BLaER1 (cell line): ENCODE results near the gene DIABLO.
A peak's percentile ranks its signal among the peaks of the same experiment; 100 is the strongest.

Experiments
- H3K27ac ChIP-seq: shearing (Covaris generic); formaldehyde crosslinking; 2 replicates; pipeline ENCODE4 v1.8.1; 2022
- H3K27me3 ChIP-seq: shearing (Covaris generic); formaldehyde crosslinking; 2 replicates; pipeline ENCODE4 v1.8.1; 2022
- H3K36me3 ChIP-seq: shearing (Covaris generic); formaldehyde crosslinking; 2 replicates; pipeline ENCODE4 v1.8.1; 2022
- H3K4me1 ChIP-seq: shearing (Covaris generic); formaldehyde crosslinking; 2 replicates; pipeline ENCODE4 v1.8.1; 2022
- H3K4me2 ChIP-seq: shearing (Covaris generic); formaldehyde crosslinking; 2 replicates; pipeline ENCODE4 v1.8.1; 2022
- H3K4me3 ChIP-seq: shearing (Covaris generic); formaldehyde crosslinking; 2 replicates; pipeline ENCODE4 v1.8.1; 2022
- H3K9ac ChIP-seq: shearing (Covaris generic); formaldehyde crosslinking; 2 replicates; pipeline ENCODE4 v1.8.1; 2022
- H3K9me3 ChIP-seq: shearing (Covaris generic); formaldehyde crosslinking; 2 replicates; pipeline ENCODE4 v1.8.1; 2022
- H4K20me1 ChIP-seq: shearing (Covaris generic); formaldehyde crosslinking; 2 replicates; pipeline ENCODE4 v1.8.1; 2022
- Cebpa-rat ChIP-seq: shearing (Covaris generic); IDR thresholded peaks from 2 replicates; pipeline ENCODE4 v1.8.1; 2022

Gene DIABLO

DNA sequence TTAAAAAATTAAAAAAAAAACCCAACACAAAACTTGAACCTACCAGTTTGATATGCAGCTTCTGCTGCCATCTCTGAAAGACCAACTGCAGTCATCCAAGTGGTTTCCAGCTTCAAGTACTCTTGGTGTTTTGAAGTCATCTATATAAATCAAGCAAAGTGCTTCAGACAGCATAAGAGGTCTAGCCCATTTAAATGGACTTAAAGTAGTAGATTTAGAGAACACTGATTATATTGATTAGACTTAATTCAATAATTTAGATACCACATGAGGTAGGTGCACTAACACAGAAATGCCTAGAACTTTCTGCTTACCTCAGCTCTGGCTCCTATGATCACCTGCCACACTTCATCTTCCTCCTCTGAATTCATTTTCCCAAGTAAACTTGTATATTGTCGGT lies 9.4 kb downstream of the DIABLO start:
- TF ChIP-seq Cebpa-rat: no peak
- Histone ChIP-seq H3K9me3 (no peaks in the 10 kb centered on the region), H3K27ac (no peak overlapping the region), H3K27me3 (no peaks in the 10 kb centered on the region), H3K9ac (no peak overlapping the region), H3K4me1 (no peaks in the 10 kb centered on the region), H3K4me2 (no peak overlapping the region), H4K20me1 (peaks cover 67% of the 10 kb centered on the region), H3K36me3 (peaks cover 99% of the 10 kb centered on the region), H3K4me3 (no peak overlapping the region)

DNA sequence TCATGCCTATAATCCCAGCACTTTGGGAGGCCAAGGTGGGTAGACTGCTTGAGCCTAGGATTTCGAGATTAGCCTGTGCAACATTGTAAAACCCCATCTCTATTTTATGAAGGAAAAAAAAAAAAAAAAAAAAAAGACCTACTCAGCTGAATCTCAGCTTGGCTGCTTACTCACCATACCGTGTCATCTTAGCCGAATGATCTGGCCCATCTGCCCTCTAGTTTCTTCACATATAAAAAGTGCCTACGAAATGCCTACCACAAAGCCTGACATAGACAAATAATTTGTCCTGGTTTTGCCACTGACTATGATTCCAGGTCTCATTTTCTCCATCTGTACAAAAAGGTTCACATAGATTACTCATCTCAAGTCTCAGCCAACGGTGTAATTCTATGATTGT lies 10.1 kb downstream of the DIABLO start:
- H3K27me3 ChIP-seq: no peaks in the 10 kb centered on the region
- H3K9me3 ChIP-seq: no peaks in the 10 kb centered on the region
- TF ChIP-seq Cebpa-rat: no peak
- H3K36me3 ChIP-seq: peaks cover 99% of the 10 kb centered on the region
- no peak overlapping the region for H3K4me3 ChIP-seq
- no peak overlapping the region for H3K27ac ChIP-seq
- H3K4me1 ChIP-seq: no peaks in the 10 kb centered on the region
- no peak overlapping the region for H3K9ac ChIP-seq
- H3K4me2 ChIP-seq: no peak overlapping the region
- peaks cover 60% of the 10 kb centered on the region for H4K20me1 ChIP-seq

DNA sequence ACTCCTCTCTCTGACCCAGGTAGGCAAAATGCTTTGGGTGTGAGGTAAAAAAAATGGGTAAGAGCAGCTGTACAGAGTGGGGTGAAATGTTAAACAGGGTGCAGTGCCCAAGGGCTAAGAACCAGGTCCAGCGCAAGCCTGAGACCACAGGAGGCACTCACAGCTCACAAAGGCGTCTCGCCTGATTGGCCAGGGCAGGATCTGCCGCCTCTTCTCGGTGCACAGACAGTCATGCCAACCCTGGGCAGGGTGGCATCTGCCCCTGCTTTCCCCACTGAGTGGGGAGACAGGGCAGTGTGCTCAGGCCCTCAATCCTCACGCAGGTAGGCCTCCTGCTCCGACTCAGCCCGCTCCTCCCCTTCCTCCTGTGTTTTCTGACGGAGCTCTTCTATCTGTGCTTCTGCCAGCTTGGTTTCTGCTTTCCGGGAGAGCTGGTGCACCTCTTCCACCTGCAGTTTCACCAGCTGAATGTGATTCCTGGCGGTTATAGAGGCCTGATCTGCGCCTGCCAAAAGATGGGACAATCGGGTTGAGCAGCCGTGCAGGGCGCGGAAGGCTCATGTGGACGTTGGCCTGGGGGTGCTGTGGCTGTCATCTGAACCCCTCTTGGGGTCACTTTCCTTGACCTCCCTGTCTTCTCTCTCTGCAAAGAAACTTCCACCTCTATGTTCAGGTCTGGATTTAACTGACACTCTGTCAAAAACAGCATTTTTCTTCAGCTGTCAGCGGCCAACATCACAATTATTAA lies 17.6 kb downstream of the DIABLO start:
- Histone ChIP-seq H3K27me3 (peaks cover 45% of the 10 kb centered on the region), H3K27ac (no peak overlapping the region), H3K9ac (no peak overlapping the region), H3K9me3 (no peaks in the 10 kb centered on the region), H3K4me3 (no peak overlapping the region), H3K4me2 (no peak overlapping the region), H4K20me1 (peaks cover 67% of the 10 kb centered on the region), H3K36me3 (peaks cover 76% of the 10 kb centered on the region), H3K4me1 (peaks cover 13% of the 10 kb centered on the region)
- TF ChIP-seq Cebpa-rat: no peak

- no peak overlapping the region for H3K27ac ChIP-seq
- H3K4me3 ChIP-seq: no peak overlapping the region
- no peaks in the 10 kb centered on the region for H3K9me3 ChIP-seq
- no peak for TF ChIP-seq Cebpa-rat
- peaks cover 67% of the 10 kb centered on the region for H3K36me3 ChIP-seq
- peaks cover 73% of the 10 kb centered on the region for H4K20me1 ChIP-seq
- H3K4me2 ChIP-seq: no peak overlapping the region
- H3K27me3 ChIP-seq: peaks cover 54% of the 10 kb centered on the region
- peaks cover 20% of the 10 kb centered on the region for H3K4me1 ChIP-seq
- no peak overlapping the region for H3K9ac ChIP-seq
Observed at GRCh38 chr12:122207391-122207790, 18.5 kb downstream of the DIABLO start.

DNA sequence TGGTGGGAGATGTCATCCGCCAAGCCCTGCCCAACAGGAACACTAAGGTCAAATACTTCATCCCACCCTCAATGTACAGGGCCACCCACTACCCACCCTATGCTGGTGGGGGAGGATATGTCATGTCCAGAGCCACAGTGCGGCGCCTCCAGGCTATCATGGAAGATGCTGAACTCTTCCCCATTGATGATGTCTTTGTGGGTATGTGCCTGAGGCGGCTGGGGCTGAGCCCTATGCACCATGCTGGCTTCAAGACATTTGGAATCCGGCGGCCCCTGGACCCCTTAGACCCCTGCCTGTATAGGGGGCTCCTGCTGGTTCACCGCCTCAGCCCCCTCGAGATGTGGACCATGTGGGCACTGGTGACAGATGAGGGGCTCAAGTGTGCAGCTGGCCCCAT lies 18.9 kb downstream of the DIABLO start:
- Histone ChIP-seq H3K36me3 (peaks cover 63% of the 10 kb centered on the region), H3K4me3 (no peak overlapping the region), H3K27me3 (peaks cover 58% of the 10 kb centered on the region), H3K4me1 (peaks cover 20% of the 10 kb centered on the region), H3K9ac (no peak overlapping the region), H3K9me3 (no peaks in the 10 kb centered on the region), H4K20me1 (peaks cover 73% of the 10 kb centered on the region), H3K4me2 (no peak overlapping the region), H3K27ac (no peak overlapping the region)
- no peak for TF ChIP-seq Cebpa-rat

- Histone ChIP-seq H3K4me1 (peaks cover 26% of the 10 kb centered on the region), H4K20me1 (peaks cover 73% of the 10 kb centered on the region), H3K4me3 (no peak overlapping the region), H3K36me3 (peaks cover 56% of the 10 kb centered on the region), H3K9ac (no peak overlapping the region), H3K27me3 (peaks cover 62% of the 10 kb centered on the region), H3K27ac (no peak overlapping the region), H3K4me2 (no peak overlapping the region), H3K9me3 (no peaks in the 10 kb centered on the region)
- no peak for TF ChIP-seq Cebpa-rat
Observed at GRCh38 chr12:122206111-122206881, 19.6 kb downstream of the DIABLO start.

DNA sequence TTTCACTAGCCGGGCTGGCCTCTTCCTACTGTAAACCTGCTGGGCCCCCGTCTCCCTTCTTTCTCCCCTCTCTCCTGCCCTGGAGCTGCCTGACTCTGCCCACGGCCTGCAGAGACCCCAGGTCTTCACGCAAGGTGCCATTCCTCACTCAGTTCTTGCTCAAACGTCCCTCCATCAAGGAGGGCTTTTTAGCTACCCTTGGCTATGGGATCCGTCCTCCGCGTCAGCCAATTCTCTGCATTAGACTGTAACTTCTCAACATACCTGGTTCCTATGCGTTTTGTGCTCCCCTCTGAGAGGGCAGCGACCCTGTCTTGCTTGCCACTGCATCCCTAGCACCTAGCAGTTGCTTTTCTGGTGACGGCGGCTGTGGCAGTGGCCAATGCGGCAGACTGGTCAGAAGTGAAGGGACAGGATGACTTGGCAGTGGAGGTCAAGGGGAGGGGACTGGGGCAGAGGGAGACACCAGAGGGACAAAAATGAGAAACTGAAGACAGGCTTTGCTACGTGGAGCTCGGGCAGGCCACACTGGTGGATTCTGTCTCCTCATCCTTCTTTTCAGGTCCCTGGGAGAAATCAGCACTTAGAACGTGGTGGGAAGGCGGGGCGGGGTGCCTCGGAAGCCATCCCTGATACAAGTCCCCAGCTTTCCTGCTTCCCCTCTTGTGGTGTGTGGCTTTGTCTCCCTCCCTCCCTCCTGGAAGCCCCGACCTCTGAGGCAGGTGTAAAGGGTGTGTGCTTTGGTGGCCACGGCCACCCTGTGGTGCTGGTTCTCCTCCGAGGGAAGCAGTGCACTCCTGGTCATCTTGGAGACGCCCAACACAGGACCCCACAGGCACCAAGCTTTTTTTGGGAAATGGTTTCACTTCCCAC lies 20.6 kb downstream of the DIABLO start:
- Histone ChIP-seq H3K9me3 (no peaks in the 10 kb centered on the region), H4K20me1 (peaks cover 73% of the 10 kb centered on the region), H3K4me2 (no peak overlapping the region), H3K27ac (no peak overlapping the region), H3K4me3 (no peak overlapping the region), H3K36me3 (peaks cover 46% of the 10 kb centered on the region), H3K4me1 (peaks cover 36% of the 10 kb centered on the region), H3K27me3 (peaks cover 62% of the 10 kb centered on the region), H3K9ac (no peak overlapping the region)
- no peak for TF ChIP-seq Cebpa-rat

- H3K27me3 ChIP-seq: peaks cover 62% of the 10 kb centered on the region
- H3K36me3 ChIP-seq: peaks cover 37% of the 10 kb centered on the region
- TF ChIP-seq Cebpa-rat: no peak
- H4K20me1 ChIP-seq: peaks cover 66% of the 10 kb centered on the region
- peak overlapping the region; percentile 99 for H3K4me2 ChIP-seq
- H3K9ac ChIP-seq: peak overlapping the region; percentile 53
- peaks cover 45% of the 10 kb centered on the region for H3K4me1 ChIP-seq
- peak overlapping the region; percentile 69 for H3K4me3 ChIP-seq
- H3K27ac ChIP-seq: no peak overlapping the region
- no peaks in the 10 kb centered on the region for H3K9me3 ChIP-seq
Observed at GRCh38 chr12:122204167-122205052, 21.4 kb downstream of the DIABLO start.
